Natural killer cell treated with Interleukin-12 subunit alpha and Interleukin-12 subunit beta and Interleukin-15 and Interleukin-18, amount 100 ng/mL, for 72 hours (primary cell): ENCODE data around the gene PXMP2. TPM values are rescaled to one million over a fixed set of nuclear protein-coding genes. Genes with fewer than 3 reads are reported as not detected.
"Not testable (repeated sequence)": the region's sequence is repeated elsewhere in the genome, so short reads cannot be mapped to it uniquely, and the experiment has no call there.

ENCODE experiments used
- ATAC-seq, 2 donors: fragments of 150-1000 bp; cut with Tn5 transposase in 1 of 2; sonication (Bioruptor Pico), chemical (Tn5 transposase) in 1 of 2; 2 replicates each; pipeline ENCODE4 v1.10.0; 2021
- DNase-seq: peaks from one replicate; pipeline ENCODE4 v3.0.0; 2022; ENCODE audit warnings: low spot score
- H3K27ac Mint-ChIP-seq, 2 donors: 1 replicate in 1 of 2; 2 replicates in 1 of 2; pipeline ENCODE4 v1.8.0; 2022; ENCODE audit warnings: mixed read lengths in 2 of 2, mild to moderate bottlenecking in 1 of 2, moderate library complexity in 1 of 2
- H3K27me3 Mint-ChIP-seq, 2 donors: 1 replicate in 1 of 2; 2 replicates in 1 of 2; pipeline ENCODE4 v1.8.0; 2022; ENCODE audit warnings: mixed read lengths in 2 of 2
- H3K36me3 Mint-ChIP-seq: one replicate; pipeline ENCODE4 v1.8.0; 2022; ENCODE audit warnings: mixed read lengths
- H3K4me1 Mint-ChIP-seq, 2 donors: 1 replicate in 1 of 2; 2 replicates in 1 of 2; pipeline ENCODE4 v1.8.0; 2022; ENCODE audit warnings: low read depth in 2 of 2, mixed read lengths in 2 of 2, mild to moderate bottlenecking in 1 of 2
- H3K4me3 Mint-ChIP-seq: one replicate; pipeline ENCODE4 v1.8.0; 2022; ENCODE audit warnings: mixed read lengths
- H3K9me3 Mint-ChIP-seq: 2 replicates; pipeline ENCODE4 v1.8.0; 2022; ENCODE audit warnings: mixed read lengths
- total RNA-seq, 2 donors: library from RNA; stranded (reverse); gene quantifications; one replicate each; pipeline ENCODE4 v1.2.3, GENCODE V29; 2022

Gene PXMP2
- total RNA-seq, 2 donors from 2014 or later: 9.6 to 22.2 TPM

- not testable (repeated sequence) for H3K36me3 Mint-ChIP-seq, ATAC-seq, H3K4me1 Mint-ChIP-seq, H3K27ac Mint-ChIP-seq, H3K9me3 Mint-ChIP-seq, H3K4me3 Mint-ChIP-seq, DNase-seq, H3K27me3 Mint-ChIP-seq
Observed at GRCh38 chr12:132694888-132695287, 7.5 kb downstream of the PXMP2 start.

- peaks cover 0 to 4% of the 10 kb centered on the region in 2 donors for H3K4me1 Mint-ChIP-seq
- no peaks in the 10 kb centered on the region for H3K9me3 Mint-ChIP-seq
- H3K4me3 Mint-ChIP-seq: no peak overlapping the region
- ATAC-seq (no peak), DNase-seq (no peak)
- no peak overlapping the region for H3K27ac Mint-ChIP-seq
- H3K27me3 Mint-ChIP-seq: no peaks in the 10 kb centered on the region
- peaks cover 7% of the 10 kb centered on the region for H3K36me3 Mint-ChIP-seq
Observed at GRCh38 chr12:132695431-132695830, 8.0 kb downstream of the PXMP2 start.

GRCh38 chr12:132698341-132698740 lies 11.0 kb downstream of the PXMP2 start:
- H3K4me3 Mint-ChIP-seq: no peak overlapping the region
- DNase-seq (no peak), ATAC-seq (no peak)
- no peaks in the 10 kb centered on the region for H3K9me3 Mint-ChIP-seq
- no peaks in the 10 kb centered on the region for H3K27me3 Mint-ChIP-seq
- H3K4me1 Mint-ChIP-seq: peaks cover 4 to 5% of the 10 kb centered on the region in 2 donors
- H3K27ac Mint-ChIP-seq: no peak overlapping the region
- H3K36me3 Mint-ChIP-seq: peaks cover 10% of the 10 kb centered on the region

- peaks cover 9% of the 10 kb centered on the region for H3K36me3 Mint-ChIP-seq
- no peak for ATAC-seq
Observed at GRCh38 chr12:132700212-132700822, 12.9 kb downstream of the PXMP2 start.

GRCh38 chr12:132702640-132703039 lies 15.3 kb downstream of the PXMP2 start:
- ATAC-seq (no peak), DNase-seq (no peak)
- H3K36me3 Mint-ChIP-seq: peaks cover 4% of the 10 kb centered on the region
- no peak overlapping the region for H3K27ac Mint-ChIP-seq
- no peaks in the 10 kb centered on the region for H3K9me3 Mint-ChIP-seq
- H3K4me1 Mint-ChIP-seq: peaks cover 0 to 10% of the 10 kb centered on the region in 2 donors
- no peaks in the 10 kb centered on the region for H3K27me3 Mint-ChIP-seq
- H3K4me3 Mint-ChIP-seq: no peak overlapping the region

More at GRCh38 chr12:132700212-132700822, 12.9 kb downstream of the PXMP2 start:
- Mint-ChIP-seq H3K27ac (no peak overlapping the region), H3K27me3 (no peaks in the 10 kb centered on the region), H3K4me3 (no peak overlapping the region), H3K9me3 (no peaks in the 10 kb centered on the region), H3K4me1 (peaks cover 2 to 8% of the 10 kb centered on the region in 2 donors)
- no peak for DNase-seq

GRCh38 chr12:132703641-132704040 lies 16.3 kb downstream of the PXMP2 start:
- Mint-ChIP-seq H3K4me1 (peaks cover 0 to 13% of the 10 kb centered on the region in 2 donors), H3K27ac (peak overlapping the region in 1 of 2 donors; percentile 34), H3K9me3 (no peaks in the 10 kb centered on the region), H3K36me3 (peaks cover 4% of the 10 kb centered on the region), H3K4me3 (no peak overlapping the region), H3K27me3 (no peaks in the 10 kb centered on the region)
- no peak for DNase-seq
- ATAC-seq: peak in 1 of 2 donors; percentile 43

GRCh38 chr12:132707241-132707640 lies 19.9 kb downstream of the PXMP2 start:
- no peak for ATAC-seq
- no peaks in the 10 kb centered on the region for H3K9me3 Mint-ChIP-seq
- no peak overlapping the region for H3K27ac Mint-ChIP-seq
- no peaks in the 10 kb centered on the region for H3K36me3 Mint-ChIP-seq
- H3K4me3 Mint-ChIP-seq: peak overlapping the region; percentile 48
- H3K27me3 Mint-ChIP-seq: no peaks in the 10 kb centered on the region
- no peak for DNase-seq
- peaks cover 5 to 20% of the 10 kb centered on the region in 2 donors for H3K4me1 Mint-ChIP-seq

- no peak overlapping the region for H3K4me3 Mint-ChIP-seq
- no peaks in the 10 kb centered on the region for H3K9me3 Mint-ChIP-seq
- DNase-seq (no peak), ATAC-seq (no peak)
- H3K27ac Mint-ChIP-seq: peak overlapping the region in 1 of 2 donors; percentile 57
- H3K36me3 Mint-ChIP-seq: no peaks in the 10 kb centered on the region
- H3K4me1 Mint-ChIP-seq: peaks cover 5 to 19% of the 10 kb centered on the region in 2 donors
- no peaks in the 10 kb centered on the region for H3K27me3 Mint-ChIP-seq
Observed at GRCh38 chr12:132708150-132708549, 20.8 kb downstream of the PXMP2 start.

GRCh38 chr12:132710043-132710404 lies 22.6 kb downstream of the PXMP2 start:
- H3K36me3 Mint-ChIP-seq: no peaks in the 10 kb centered on the region
- ATAC-seq (peak; percentile 33 to 37), DNase-seq (no peak)
- no peaks in the 10 kb centered on the region for H3K9me3 Mint-ChIP-seq
- no peaks in the 10 kb centered on the region for H3K27me3 Mint-ChIP-seq
- peaks cover 5 to 18% of the 10 kb centered on the region in 2 donors for H3K4me1 Mint-ChIP-seq
- H3K4me3 Mint-ChIP-seq: peak overlapping the region; percentile 91
- H3K27ac Mint-ChIP-seq: peak overlapping the region; percentile 64 to 83

GRCh38 chr12:132710405-132711079 lies 23.2 kb downstream of the PXMP2 start, which contains the start of gene PGAM5:
TSS of gene PGAM5 (plus strand) at chr12:132710842. CDS start at chr12:132710877, 35 bp downstream.
- Mint-ChIP-seq H3K36me3 (no peaks in the 10 kb centered on the region), H3K9me3 (no peaks in the 10 kb centered on the region), H3K4me1 (peaks cover 5 to 18% of the 10 kb centered on the region in 2 donors), H3K4me3 (peak within 1 kb of the TSS; percentile 91), H3K27me3 (no peaks in the 10 kb centered on the region), H3K27ac (peak within 1 kb of the TSS; percentile 64 to 83)
- ATAC-seq (peak; percentile 96), DNase-seq (peak; percentile 93)

- DNase-seq (peak; percentile 69), ATAC-seq (peak; percentile 44 to 63)
- Mint-ChIP-seq H3K9me3 (no peaks in the 10 kb centered on the region), H3K27me3 (no peaks in the 10 kb centered on the region), H3K4me1 (peaks cover 5 to 18% of the 10 kb centered on the region in 2 donors), H3K27ac (peak overlapping the region in 1 of 2 donors; percentile 41), H3K4me3 (peak overlapping the region; percentile 74), H3K36me3 (no peaks in the 10 kb centered on the region)
Observed at GRCh38 chr12:132711080-132711843, 23.9 kb downstream of the PXMP2 start.

- H3K27me3 Mint-ChIP-seq: no peaks in the 10 kb centered on the region
- H3K4me3 Mint-ChIP-seq: no peak overlapping the region
- no peak for ATAC-seq
- no peak overlapping the region for H3K27ac Mint-ChIP-seq
- no peak for DNase-seq
- H3K4me1 Mint-ChIP-seq: peaks cover 5 to 15% of the 10 kb centered on the region in 2 donors
- no peaks in the 10 kb centered on the region for H3K9me3 Mint-ChIP-seq
- no peaks in the 10 kb centered on the region for H3K36me3 Mint-ChIP-seq
Observed at GRCh38 chr12:132713123-132713522, 25.7 kb downstream of the PXMP2 start.

GRCh38 chr12:132715874-132716273 lies 28.5 kb downstream of the PXMP2 start:
- H3K9me3 Mint-ChIP-seq: no peaks in the 10 kb centered on the region
- H3K4me3 Mint-ChIP-seq: no peak overlapping the region
- no peaks in the 10 kb centered on the region for H3K36me3 Mint-ChIP-seq
- ATAC-seq (no peak), DNase-seq (no peak)
- H3K27me3 Mint-ChIP-seq: no peaks in the 10 kb centered on the region
- no peak overlapping the region for H3K27ac Mint-ChIP-seq
- H3K4me1 Mint-ChIP-seq: peaks cover 0 to 17% of the 10 kb centered on the region in 2 donors

- Mint-ChIP-seq H3K36me3 (no peaks in the 10 kb centered on the region), H3K27ac (no peak overlapping the region), H3K9me3 (no peaks in the 10 kb centered on the region), H3K4me1 (peaks cover 0 to 17% of the 10 kb centered on the region in 2 donors), H3K27me3 (no peaks in the 10 kb centered on the region), H3K4me3 (no peak overlapping the region)
- ATAC-seq: no peak
- DNase-seq: no peak
Observed at GRCh38 chr12:132716356-132716755, 29.0 kb downstream of the PXMP2 start.
